Amygdala (tissue), 56 donors: ENCODE data around the gene CER1.

Source experiments
- DNase-seq, 56 donors: peaks; one replicate each; lab custom pipeline; 2025; lab: John Stamatoyannopoulos, UW

Gene CER1

GRCh38 chr9:14670718-14671117 is 51.8 kb downstream of the CER1 start:
- no peak for DNase-seq
